Neural progenitor cell (in vitro differentiated cells): ENCODE results near the gene TRAPPC11. TPM values are rescaled to one million over a fixed set of nuclear protein-coding genes. Genes with fewer than 3 reads are reported as not detected.

Experiments
- DNase-seq: peaks from one replicate; pipeline ENCODE4 v3.0.0-alpha.2; 2016; ENCODE audit warnings: low spot score
- H2AFZ ChIP-seq: fragments of 200-600 bp; sonication (generic); replicated peaks from 2 replicates; pipeline ENCODE4 v1.6.1; 2016; ENCODE audit warnings: antibody characterized with exemption
- H3F3A ChIP-seq: fragments of 200-600 bp; sonication (generic); 2 replicates; pipeline ENCODE4 v1.6.1; 2016; ENCODE audit warnings: antibody characterized with exemption, low read depth
- H3K27ac ChIP-seq: fragments of 200-600 bp; sonication (generic); 2 replicates; pipeline ENCODE4 v1.5.1; 2016; ENCODE audit warnings: mild to moderate bottlenecking
- H3K27me3 ChIP-seq: fragments of 200-600 bp; sonication (generic); 2 replicates; pipeline ENCODE4 v1.6.1; 2016; ENCODE audit warnings: mild to moderate bottlenecking, moderate library complexity
- H3K36me3 ChIP-seq: fragments of 200-600 bp; sonication (generic); 2 replicates; pipeline ENCODE4 v1.5.1; 2016
- H3K4me1 ChIP-seq: fragments of 200-600 bp; sonication (generic); 2 replicates; pipeline ENCODE4 v1.6.1; 2016; ENCODE audit warnings: mixed run types
- H3K4me2 ChIP-seq: fragments of 200-600 bp; sonication (generic); 2 replicates; pipeline ENCODE4 v1.6.1; 2016
- H3K4me3 ChIP-seq: fragments of 200-600 bp; sonication (generic); 2 replicates; pipeline ENCODE4 v1.5.1; 2016
- H3K79me2 ChIP-seq: fragments of 200-600 bp; sonication (generic); 2 replicates; pipeline ENCODE4 v1.6.1; 2016; ENCODE audit warnings: low read depth
- H3K9ac ChIP-seq: fragments of 200-600 bp; sonication (generic); 2 replicates; pipeline ENCODE4 v1.6.1; 2016
- H3K9me3 ChIP-seq: fragments of 200-600 bp; sonication (generic); 2 replicates; pipeline ENCODE4 v1.5.1; 2016; ENCODE audit warnings: low read depth
- H4K20me1 ChIP-seq: fragments of 200-600 bp; sonication (generic); 2 replicates; pipeline ENCODE4 v1.6.1; 2016; ENCODE audit warnings: low read depth
- H3K27ac Mint-ChIP-seq: 3 replicates; pipeline ENCODE4 v1.8.0; 2021; ENCODE audit warnings: mixed read lengths
- H3K27me3 Mint-ChIP-seq: 2 replicates; pipeline ENCODE4 v1.8.0; 2022; ENCODE audit warnings: low read depth, mild to moderate bottlenecking, inconsistent platforms, moderate library complexity, mixed read lengths; ENCODE audit not compliant: insufficient read depth
- H3K36me3 Mint-ChIP-seq: 3 replicates; pipeline ENCODE4 v1.8.0; 2021; ENCODE audit warnings: mixed read lengths
- H3K4me1 Mint-ChIP-seq: 3 replicates; pipeline ENCODE4 v1.8.0; 2021; ENCODE audit warnings: mixed read lengths
- H3K4me3 Mint-ChIP-seq: 3 replicates; pipeline ENCODE4 v1.8.0; 2021; ENCODE audit warnings: mild to moderate bottlenecking, moderate library complexity, mixed read lengths
- H3K9me3 Mint-ChIP-seq: 3 replicates; pipeline ENCODE4 v1.8.0; 2020; ENCODE audit warnings: mixed read lengths
- CTCF ChIP-seq: fragments of 200-600 bp; sonication (generic); IDR thresholded peaks from 2 replicates; pipeline ENCODE4 v1.5.1; 2017; ENCODE audit warnings: antibody characterized with exemption, mild to moderate bottlenecking
- EZH2 ChIP-seq: fragments of 200-600 bp; sonication (generic); IDR thresholded peaks from 2 replicates; pipeline ENCODE4 v1.6.1; 2017; ENCODE audit warnings: antibody characterized with exemption, mild to moderate bottlenecking, moderate library complexity
- EZH2phosphoT487 ChIP-seq: fragments of 200-600 bp; sonication (generic); IDR thresholded peaks from 2 replicates; pipeline ENCODE4 v1.6.1; 2017; ENCODE audit warnings: antibody characterized with exemption
- total RNA-seq: library from RNA; depleted of rRNA; stranded (reverse); fragments of >200 nt; gene quantifications from 2 replicates; pipeline ENCODE4 v1.2.3, GENCODE V29; 2015; ENCODE audit warnings: low replicate concordance

The TRAPPC11 gene
- total RNA-seq, 1 donor from 2014 or later = 110 TPM

- H3K79me2 ChIP-seq = peaks cover 24% of the 10 kb centered on the region
- no peaks in the 10 kb centered on the region for H3K9me3 Mint-ChIP-seq
- H2AFZ ChIP-seq = no peak overlapping the region
- TF ChIP-seq CTCF (no peak), EZH2phosphoT487 (no peak), EZH2 (no peak)
- peaks cover 23% of the 10 kb centered on the region for H3K36me3 Mint-ChIP-seq
- H3K27ac ChIP-seq = no peak overlapping the region
- no peak overlapping the region for H3K4me3 ChIP-seq
- no peaks in the 10 kb centered on the region for H3F3A ChIP-seq
- H3K9ac ChIP-seq = no peak overlapping the region
- peaks cover 11% of the 10 kb centered on the region for H3K36me3 ChIP-seq
- H3K4me2 ChIP-seq = no peak overlapping the region
- H3K27ac Mint-ChIP-seq = no peak overlapping the region
- no peak overlapping the region for H3K4me3 Mint-ChIP-seq
- no peak for DNase-seq
- no peaks in the 10 kb centered on the region for H4K20me1 ChIP-seq
- no peaks in the 10 kb centered on the region for H3K27me3 ChIP-seq
- H3K4me1 Mint-ChIP-seq = peaks cover under 1% of the 10 kb centered on the region
- no peaks in the 10 kb centered on the region for H3K4me1 ChIP-seq
- H3K9me3 ChIP-seq = no peaks in the 10 kb centered on the region
- H3K27me3 Mint-ChIP-seq = no peaks in the 10 kb centered on the region
These were observed 7.0 kb downstream of the TRAPPC11 start for GRCh38 chr4:183666088-183666487.

- Histone ChIP-seq H3K27me3 (no peaks in the 10 kb centered on the region), H3K36me3 (peaks cover 25% of the 10 kb centered on the region), H3K9me3 (no peaks in the 10 kb centered on the region), H4K20me1 (no peaks in the 10 kb centered on the region), H3K4me3 (no peak overlapping the region), H3F3A (no peaks in the 10 kb centered on the region), H3K9ac (no peak overlapping the region), H3K4me2 (no peak overlapping the region), H2AFZ (no peak overlapping the region), H3K27ac (no peak overlapping the region), H3K4me1 (no peaks in the 10 kb centered on the region), H3K79me2 (no peaks in the 10 kb centered on the region)
- Mint-ChIP-seq H3K27ac (no peak overlapping the region), H3K27me3 (no peaks in the 10 kb centered on the region), H3K36me3 (peaks cover 22% of the 10 kb centered on the region), H3K9me3 (no peaks in the 10 kb centered on the region), H3K4me3 (no peak overlapping the region), H3K4me1 (no peaks in the 10 kb centered on the region)
- no peak for DNase-seq
- TF ChIP-seq EZH2phosphoT487 (no peak), CTCF (no peak), EZH2 (no peak)
These were observed 11.2 kb downstream of the TRAPPC11 start for GRCh38 chr4:183670251-183670650.

- H3K9ac ChIP-seq = no peak overlapping the region
- H3K4me2 ChIP-seq = no peak overlapping the region
- H3K36me3 Mint-ChIP-seq = peaks cover 20% of the 10 kb centered on the region
- no peak overlapping the region for H3K4me3 ChIP-seq
- H3K4me1 ChIP-seq = no peaks in the 10 kb centered on the region
- H3K36me3 ChIP-seq = peaks cover 28% of the 10 kb centered on the region
- no peaks in the 10 kb centered on the region for H3F3A ChIP-seq
- H3K9me3 ChIP-seq = no peaks in the 10 kb centered on the region
- no peaks in the 10 kb centered on the region for H3K4me1 Mint-ChIP-seq
- H3K27me3 ChIP-seq = no peaks in the 10 kb centered on the region
- TF ChIP-seq EZH2 = no peak
- no peak for TF ChIP-seq CTCF
- TF ChIP-seq EZH2phosphoT487 = no peak
- no peaks in the 10 kb centered on the region for H3K9me3 Mint-ChIP-seq
- H3K27ac ChIP-seq = no peak overlapping the region
- no peaks in the 10 kb centered on the region for H3K27me3 Mint-ChIP-seq
- H3K79me2 ChIP-seq = no peaks in the 10 kb centered on the region
- no peak overlapping the region for H3K27ac Mint-ChIP-seq
- H3K4me3 Mint-ChIP-seq = no peak overlapping the region
- H2AFZ ChIP-seq = no peak overlapping the region
- no peaks in the 10 kb centered on the region for H4K20me1 ChIP-seq
- DNase-seq = no peak
These were observed 12.0 kb downstream of the TRAPPC11 start for GRCh38 chr4:183670960-183671555.
